Eye (tissue), 1 donor: Measurements from ENCODE around the gene AP2A2.
"Not testable (repeated sequence)": the region's sequence is repeated elsewhere in the genome, so short reads cannot be mapped to it uniquely, and the experiment has no call there.

Experiments
- DNase-seq: peaks from one replicate; pipeline ENCODE4 v3.0.0-alpha.2; 2015

Gene AP2A2

DNA sequence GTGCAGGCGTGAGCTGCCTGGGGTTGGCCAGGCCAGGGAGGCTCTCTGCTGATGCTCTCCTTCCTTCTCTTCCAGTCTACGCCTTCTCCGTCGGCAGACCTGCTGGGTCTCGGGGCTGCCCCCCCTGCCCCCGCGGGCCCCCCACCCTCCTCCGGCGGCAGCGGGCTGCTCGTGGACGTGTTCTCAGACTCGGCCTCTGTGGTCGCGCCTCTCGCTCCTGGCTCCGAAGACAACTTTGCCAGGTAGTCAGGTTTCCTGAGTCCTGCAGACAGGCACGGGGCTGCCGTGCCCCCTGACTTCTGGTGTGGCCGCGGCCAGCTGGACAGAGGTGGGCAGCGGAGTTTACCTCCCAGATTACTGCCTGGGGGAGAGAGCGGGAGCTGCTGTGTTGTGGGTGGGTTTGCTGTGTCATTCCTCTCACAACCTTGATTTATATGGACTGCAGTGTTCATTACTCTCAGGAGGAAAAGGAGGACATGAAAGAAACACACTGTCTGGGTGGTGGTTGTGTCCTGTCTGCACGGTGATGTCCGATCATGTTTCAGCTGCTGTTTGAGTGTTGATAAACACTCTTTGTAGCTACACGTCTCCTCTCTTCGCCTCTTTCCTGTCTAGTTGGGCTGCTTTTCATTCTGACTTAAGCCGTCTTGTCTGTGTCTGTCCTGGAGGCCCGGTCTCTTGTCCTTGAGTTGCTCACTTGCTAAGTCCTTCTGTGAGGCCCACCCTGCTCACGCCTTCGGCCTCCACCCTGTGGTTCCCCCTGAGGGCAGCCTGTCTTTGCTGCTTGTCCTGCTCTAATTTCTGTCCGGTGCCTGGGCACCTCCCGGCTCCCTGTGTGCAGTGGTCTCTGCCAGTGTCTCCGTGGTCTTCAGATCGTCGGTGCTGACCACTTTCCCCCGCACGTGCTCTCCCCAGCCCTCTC is 74.9 kb downstream of the AP2A2 start:
- DNase-seq = no peak

DNA sequence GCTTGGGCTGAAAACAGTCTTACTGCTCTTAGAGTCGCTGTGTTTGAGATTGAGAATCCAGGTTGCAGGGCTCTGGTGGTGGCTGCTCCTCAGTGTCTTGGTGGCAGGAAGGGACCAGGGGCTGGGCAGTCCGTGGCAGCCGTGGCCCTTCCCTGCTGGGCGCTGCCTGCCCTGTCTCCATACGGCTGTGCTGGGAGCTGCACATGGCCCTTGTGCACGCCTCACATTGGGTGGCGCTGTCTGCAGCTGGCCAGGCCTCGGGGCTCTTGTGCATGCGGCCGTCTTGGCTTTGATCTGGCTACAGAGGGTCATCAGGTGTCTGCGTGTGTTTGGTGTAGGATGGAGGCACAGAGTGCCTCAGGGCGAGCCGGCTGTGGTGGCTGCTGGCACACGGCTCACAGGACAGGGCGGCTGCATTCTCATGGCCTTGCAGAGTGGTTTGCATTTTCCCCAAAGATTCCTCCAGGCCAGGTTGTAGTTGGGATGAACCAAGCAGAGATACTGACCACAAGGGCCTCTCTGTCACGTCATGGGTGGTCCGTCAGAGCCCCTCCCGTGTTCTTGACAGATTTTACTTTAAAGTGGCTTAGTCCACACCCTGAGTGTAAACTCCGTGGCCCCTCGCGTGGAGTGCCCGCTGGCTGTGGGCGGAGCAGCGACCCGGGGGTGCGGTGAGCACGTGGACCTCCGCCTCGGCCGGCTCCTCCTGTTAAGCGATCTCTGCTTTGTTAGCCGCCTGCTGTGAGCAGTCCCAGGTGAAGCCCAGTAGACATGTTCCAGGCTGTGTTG is 76.1 kb downstream of the AP2A2 start:
- DNase-seq = no peak

DNA sequence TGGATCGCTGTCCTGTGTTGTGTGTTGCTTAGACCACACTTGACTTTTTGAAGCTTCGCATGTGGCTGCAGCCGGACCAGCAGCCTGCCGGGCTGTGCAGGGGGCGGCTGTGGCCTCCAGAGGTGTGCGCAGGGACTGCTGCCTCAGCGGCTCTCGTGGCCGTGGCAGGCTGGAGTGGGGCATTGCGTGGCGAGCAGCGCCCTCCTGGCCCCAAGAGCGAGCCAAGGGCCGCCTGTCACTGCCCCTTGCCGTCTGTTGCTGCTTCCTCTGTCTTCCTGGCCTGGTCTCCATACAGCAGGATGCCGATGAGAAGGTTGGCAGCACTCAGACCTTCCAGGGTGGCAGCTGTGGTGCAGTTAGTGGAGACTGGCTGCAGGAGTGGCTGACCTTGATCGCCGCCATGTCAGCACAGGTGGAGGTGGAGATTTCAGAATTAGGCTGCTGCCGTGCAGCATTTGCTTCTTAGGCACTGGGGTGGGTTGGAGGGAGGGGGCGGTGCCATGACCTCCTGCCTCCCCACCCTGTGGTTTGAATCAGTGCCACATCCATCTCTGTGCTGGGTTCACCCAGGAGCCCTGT is 76.8 kb downstream of the AP2A2 start:
- DNase-seq = no peak

GRCh38 chr11:1003159-1003558 is 77.5 kb downstream of the AP2A2 start:
- DNase-seq = no peak

GRCh38 chr11:1005928-1006327 is 80.3 kb downstream of the AP2A2 start:
- DNase-seq = peak; percentile 59

DNA sequence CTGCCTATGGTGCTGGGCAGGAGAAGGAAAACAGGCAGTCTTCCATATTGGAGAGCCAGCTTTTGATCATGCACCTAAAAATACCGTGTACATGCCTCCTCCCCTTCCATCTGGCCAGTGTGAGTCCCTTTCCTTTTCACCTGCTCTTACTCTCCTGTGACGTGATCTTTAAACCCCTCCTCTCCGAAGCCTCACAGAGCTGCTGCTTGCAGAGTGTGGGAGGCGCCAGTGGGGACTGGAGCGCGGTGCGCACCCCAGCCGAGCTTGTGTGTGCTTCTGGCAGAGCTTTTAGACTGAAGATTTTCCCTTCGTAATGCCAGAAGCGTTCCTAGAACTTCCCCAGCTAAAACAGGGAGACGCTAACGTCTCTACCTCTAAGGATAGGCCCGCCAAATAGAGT is 81.1 kb downstream of the AP2A2 start:
- DNase-seq = peak; percentile 45

- no peak for DNase-seq
Observed at GRCh38 chr11:1007279-1007678, 81.6 kb downstream of the AP2A2 start.

- DNase-seq = no peak
Observed at GRCh38 chr11:1008001-1008802, 82.5 kb downstream of the AP2A2 start.

GRCh38 chr11:1008803-1009145 is 83.1 kb downstream of the AP2A2 start:
- no peak for DNase-seq

DNA sequence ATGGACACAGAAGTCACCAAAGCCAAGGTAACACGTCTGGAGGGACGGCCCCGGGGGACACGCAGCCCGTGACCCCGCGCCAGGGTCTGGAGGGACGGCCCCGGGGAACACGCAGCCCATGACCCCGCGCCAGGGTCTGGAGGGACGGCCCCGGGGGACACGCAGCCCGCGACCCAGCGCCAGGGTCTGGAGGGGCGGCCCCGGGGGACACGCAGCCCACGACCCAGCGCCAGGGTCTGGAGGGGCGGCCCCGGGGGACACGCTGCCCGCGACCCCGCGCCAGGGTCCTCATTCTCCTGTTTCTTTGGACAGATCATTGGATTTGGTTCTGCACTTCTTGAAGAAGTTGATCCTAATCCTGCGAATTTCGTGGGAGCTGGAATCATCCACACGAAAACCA is 83.7 kb downstream of the AP2A2 start:
- DNase-seq = no peak

GRCh38 chr11:1009991-1010390 is 84.3 kb downstream of the AP2A2 start:
- DNase-seq = no peak

GRCh38 chr11:1010551-1011319 is 85.1 kb downstream of the AP2A2 start:
- DNase-seq = no peak

GRCh38 chr11:1011320-1011698 is 85.6 kb downstream of the AP2A2 start:
- no peak for DNase-seq

DNA sequence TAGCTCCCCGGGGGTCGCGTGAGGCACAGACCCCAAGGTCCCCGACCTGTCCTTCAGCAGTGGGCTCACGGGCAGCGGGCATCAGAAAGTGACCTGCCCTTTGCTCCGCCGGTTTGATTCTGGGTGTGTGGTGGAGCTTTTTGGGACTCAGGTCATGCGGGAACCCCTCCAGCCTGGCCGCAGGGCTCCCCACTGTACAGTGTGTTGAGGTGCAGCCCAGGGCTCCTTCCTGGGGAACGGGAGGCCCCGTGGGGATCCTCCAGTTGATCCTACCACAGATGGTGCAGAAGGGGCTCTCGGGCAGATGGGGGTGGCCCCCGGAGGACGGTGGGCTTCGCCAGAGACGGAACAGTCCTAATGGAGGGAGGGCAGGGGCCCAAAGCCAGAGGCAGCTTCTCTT is 86.6 kb downstream of the AP2A2 start:
- DNase-seq = no peak

DNA sequence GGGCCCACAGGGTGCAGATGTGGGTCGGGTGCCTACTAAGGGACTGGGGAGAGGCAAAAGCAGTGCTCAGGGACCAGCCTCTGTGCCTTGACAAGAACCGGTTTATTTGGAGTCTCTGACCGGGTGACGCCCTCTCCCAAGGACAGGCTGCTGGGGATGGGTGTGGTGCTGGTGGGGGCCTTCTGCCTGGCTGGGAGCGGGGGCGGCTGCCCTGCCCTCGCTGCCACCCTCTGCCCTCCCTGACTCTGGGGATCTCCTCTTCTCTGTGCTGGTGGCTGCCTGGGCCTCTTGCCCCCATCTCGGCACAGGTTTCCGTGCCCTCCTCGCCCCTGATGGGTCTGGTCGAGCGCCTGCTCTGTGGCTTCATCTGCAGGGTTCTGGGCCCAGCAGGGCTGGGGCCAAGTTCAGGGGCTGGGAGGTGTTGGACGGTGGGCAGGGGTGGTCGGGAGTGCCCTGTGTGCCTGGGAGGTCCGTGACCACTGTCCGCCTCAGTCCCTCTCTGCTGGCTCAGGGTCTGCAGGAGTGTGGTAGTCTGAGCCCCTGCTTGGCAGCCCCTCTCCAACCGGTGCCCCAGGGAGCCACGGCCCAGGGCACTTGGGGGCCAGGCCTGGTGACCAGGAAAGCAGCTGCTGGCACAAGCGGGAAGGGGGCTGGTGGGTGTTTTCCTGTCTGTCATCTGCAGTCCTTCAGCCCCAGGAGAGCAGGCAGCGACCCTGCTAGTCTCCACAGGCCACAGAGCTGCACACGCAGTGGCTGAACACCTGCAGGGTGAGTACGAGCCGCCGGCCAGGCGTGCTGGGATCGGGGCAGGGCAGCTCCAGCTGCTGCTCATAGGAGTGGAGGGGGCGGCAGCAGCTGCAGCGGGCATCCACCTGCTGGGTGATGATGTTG is 87.3 kb downstream of the AP2A2 start:
- peak; percentile 68 for DNase-seq

- no peak for DNase-seq
Observed at GRCh38 chr11:1013631-1013935, 87.9 kb downstream of the AP2A2 start.

DNA sequence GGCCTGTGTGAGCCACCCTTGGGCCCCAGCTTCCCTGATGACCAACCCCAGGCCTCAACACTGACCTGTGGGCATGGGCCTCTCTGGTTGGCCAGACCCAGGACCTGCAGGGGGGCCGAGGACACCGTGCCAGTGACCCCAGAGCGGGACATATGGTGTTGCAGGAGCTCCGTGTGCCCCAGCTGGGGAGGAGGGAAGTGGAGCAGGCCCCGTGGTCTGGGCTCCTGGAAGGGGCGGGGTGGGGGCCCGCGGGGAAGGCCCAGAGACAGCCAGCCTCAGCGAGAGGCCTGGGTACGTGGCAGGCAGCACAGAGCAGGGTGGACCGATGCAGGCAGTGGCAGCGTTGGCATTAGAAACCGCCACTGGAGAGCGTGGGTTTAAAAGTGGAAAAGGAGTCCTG is 88.6 kb downstream of the AP2A2 start:
- DNase-seq = no peak

- no peak for DNase-seq
Observed at GRCh38 chr11:1015064-1015463, 89.4 kb downstream of the AP2A2 start.

DNA sequence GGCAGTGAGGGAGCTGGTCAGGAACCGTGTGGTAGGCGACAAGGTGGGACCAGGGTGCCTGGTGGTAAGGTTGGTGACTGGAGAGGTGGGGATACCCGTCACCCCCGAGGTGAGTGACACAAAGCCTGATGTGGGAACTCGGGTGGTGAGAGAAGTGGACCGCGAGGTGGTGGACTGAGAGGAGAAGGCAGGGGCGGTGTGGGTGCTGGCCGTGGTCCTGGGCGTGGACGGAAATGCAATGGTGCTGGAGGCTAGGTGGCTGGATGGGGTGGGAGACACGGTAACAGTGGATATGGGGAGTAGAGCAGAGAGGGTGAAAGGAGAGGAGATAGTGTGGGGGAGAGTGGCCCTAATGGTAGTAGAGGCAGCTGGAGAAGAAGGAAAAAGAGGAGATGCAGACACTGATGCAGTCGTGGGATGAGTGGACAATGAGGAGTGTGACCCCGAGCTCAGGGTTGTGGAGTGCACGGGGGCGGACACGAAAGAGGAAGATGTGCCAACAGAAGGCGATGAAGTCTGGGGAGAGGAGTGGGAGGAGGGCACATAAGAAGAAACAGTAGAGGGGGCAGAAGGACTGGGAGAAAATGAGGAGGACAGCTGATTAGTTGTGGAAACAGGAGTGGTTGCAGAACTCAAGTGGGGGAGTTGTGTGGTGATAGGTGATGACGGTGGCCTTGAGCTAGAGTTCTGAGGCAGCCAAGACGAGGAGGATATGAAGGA is 90.3 kb downstream of the AP2A2 start:
- DNase-seq = no peak

GRCh38 chr11:1016610-1017126 is 91.0 kb downstream of the AP2A2 start:
- not testable (repeated sequence) for DNase-seq
